Cardiac fibroblast (primary cell): ENCODE measurements around the gene DNASE1L2.

Source experiments
- DNase-seq, 2 donors: peaks; one replicate each; pipeline versions ENCODE4 v3.0.0 to v3.0.0-alpha.2; 2010; ENCODE audit warnings: low read depth in 2 of 2
- H3K4me3 ChIP-seq, 2 donors: replicated peaks in 1 of 2; 1 replicate in 1 of 2; 2 replicates in 1 of 2; pipeline ENCODE4 v1.5.1; 2011; ENCODE audit warnings: low read depth in 2 of 2, low read length in 2 of 2, mild to moderate bottlenecking in 2 of 2, moderate library complexity in 1 of 2
- TF ChIP-seq, protein P1 (sequence below): IDR thresholded peaks from one replicate; pipeline ENCODE4 v1.5.1; 2011; ENCODE audit warnings: low read depth, mild to moderate bottlenecking, low read length, inconsistent platforms

DNASE1L2 gene

GRCh38 chr16:2242598-2242997 lies 6.4 kb downstream of the DNASE1L2 start:
- TF ChIP-seq, protein P1, sequence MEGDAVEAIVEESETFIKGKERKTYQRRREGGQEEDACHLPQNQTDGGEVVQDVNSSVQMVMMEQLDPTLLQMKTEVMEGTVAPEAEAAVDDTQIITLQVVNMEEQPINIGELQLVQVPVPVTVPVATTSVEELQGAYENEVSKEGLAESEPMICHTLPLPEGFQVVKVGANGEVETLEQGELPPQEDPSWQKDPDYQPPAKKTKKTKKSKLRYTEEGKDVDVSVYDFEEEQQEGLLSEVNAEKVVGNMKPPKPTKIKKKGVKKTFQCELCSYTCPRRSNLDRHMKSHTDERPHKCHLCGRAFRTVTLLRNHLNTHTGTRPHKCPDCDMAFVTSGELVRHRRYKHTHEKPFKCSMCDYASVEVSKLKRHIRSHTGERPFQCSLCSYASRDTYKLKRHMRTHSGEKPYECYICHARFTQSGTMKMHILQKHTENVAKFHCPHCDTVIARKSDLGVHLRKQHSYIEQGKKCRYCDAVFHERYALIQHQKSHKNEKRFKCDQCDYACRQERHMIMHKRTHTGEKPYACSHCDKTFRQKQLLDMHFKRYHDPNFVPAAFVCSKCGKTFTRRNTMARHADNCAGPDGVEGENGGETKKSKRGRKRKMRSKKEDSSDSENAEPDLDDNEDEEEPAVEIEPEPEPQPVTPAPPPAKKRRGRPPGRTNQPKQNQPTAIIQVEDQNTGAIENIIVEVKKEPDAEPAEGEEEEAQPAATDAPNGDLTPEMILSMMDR: no peak
- no peak overlapping the region for H3K4me3 ChIP-seq
- DNase-seq: no peak

GRCh38 chr16:2243031-2243528 lies 6.8 kb downstream of the DNASE1L2 start:
- no peak overlapping the region for H3K4me3 ChIP-seq
- TF ChIP-seq, protein P1: no peak
- no peak for DNase-seq

DNA sequence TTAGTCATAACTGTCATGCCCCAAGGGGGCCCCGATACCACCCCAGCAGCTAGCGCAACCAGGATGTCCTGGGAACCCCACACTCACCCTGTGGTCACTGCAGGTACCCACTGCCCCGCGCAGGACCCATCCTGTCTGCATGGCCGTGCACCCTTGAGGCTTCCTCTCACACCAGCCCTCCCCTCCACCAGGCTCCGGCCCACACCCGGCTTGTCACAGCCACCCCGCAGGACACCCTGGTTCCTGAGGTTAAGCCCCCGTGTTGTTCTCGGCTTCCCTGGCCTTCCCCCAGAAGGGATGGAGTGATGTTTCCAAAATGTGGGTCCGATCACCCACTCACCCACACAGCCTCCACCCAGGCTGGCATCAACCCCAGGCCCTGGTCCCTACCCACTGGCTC lies 7.5 kb downstream of the DNASE1L2 start:
- TF ChIP-seq, protein P1: no peak
- no peak overlapping the region for H3K4me3 ChIP-seq
- DNase-seq: no peak

DNA sequence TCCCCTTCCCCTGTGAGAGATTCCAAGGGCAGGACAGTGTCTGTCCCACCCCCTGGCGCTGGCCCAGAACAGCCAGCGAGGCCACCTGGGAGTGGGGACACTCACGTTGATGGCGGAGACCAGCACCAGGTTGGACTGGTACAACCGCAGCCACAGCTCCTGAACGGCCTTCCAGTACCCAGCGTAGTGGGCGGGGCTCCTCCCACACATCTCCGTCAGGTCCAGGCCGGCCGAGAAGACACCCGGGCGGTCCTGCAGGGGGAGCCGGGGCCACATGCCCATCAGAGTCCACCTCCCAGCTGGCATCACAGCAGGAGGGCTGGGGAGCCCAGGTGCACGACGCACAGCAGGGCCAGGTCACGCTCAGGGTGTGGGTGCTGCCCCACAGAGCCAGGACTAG lies 8.1 kb downstream of the DNASE1L2 start:
- DNase-seq: no peak
- TF ChIP-seq, protein P1: no peak
- H3K4me3 ChIP-seq: no peak overlapping the region

DNA sequence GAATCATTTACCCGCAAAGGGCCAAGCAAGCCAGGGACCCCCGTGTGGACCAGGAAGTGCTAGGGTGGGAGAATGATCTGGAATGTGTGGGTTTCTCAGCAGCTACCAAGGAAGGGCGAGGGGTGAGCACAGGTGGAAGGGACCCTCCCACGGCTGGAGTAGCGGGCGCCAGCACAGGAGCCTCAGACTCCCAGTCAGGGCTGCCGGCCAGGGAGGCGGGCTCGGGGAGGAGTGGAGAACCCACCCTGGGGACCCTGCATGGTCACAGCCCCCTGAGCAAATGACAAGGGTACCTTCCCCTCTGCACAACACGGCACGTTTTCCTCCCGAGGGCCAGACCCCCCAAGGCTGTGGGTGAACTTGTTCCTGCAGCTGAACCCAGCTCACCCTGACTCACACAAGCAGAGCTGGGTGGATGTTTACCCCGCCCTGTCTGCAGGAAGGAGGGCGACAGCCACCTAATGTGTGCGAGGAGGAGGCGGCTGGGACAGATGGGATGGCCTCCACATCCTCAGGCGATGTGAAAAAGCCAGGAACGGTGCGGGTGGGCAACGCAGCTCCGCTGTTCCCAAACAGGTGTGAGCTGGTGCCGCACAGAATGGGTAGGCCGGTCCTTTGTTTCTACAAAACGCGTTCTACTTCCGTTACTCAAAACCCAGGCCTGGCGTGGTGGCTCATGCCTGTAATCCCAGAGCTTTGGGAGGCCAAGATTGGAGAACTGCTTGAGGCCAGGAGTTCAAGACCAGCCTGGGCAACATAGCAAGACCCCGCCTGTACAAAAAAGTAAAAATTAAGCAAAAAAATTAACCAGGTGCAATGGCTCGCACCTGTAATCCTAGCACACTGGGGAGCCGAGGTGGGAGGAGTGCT lies 8.9 kb downstream of the DNASE1L2 start:
- TF ChIP-seq, protein P1: no peak
- DNase-seq: no peak
- no peak overlapping the region for H3K4me3 ChIP-seq

DNA sequence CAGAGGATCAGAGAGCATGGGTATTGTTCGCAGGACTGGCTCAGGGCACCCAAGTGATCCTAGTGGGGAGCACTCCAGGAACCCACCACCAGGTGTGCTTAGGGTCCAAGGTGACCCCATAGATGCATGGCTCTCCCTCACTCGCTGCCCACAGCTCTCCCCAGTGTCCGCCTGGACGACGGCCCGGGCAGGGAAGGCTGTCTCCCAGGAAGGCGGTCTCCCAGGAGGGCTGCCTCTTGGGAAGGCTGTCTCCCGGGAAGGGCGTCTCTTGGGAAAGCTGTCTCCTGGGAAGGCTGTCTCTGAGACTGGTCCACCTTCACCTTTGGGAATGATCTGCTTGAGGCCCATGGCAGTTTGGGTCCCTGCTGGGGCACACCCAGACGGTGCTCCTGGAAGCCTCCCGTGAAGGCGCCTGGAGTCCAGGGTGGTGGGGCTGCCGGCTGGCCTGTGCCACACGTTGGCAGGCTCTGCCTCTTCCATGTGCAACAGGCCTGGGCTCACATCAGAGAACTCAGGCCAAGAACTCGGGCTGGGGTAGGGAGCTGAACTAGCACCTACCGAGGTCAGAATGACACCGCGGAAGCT lies 10.1 kb downstream of the DNASE1L2 start:
- H3K4me3 ChIP-seq: no peak overlapping the region
- no peak for DNase-seq
- TF ChIP-seq, protein P1: no peak
